SK-N-SH (cell line): Measurements from ENCODE around the gene ZYG11A. TPM values are rescaled to one million over a fixed set of nuclear protein-coding genes. Genes with fewer than 3 reads are reported as not detected.

Experiments
- CTCF ChIA-PET: fragments of 300-600, 350-600 bp; formaldehyde crosslinking; extraction: SDS; loops from one replicate; lab custom pipeline; 2021; lab: Yijun Ruan, JAX
- POLR2A ChIA-PET: fragments of 350-600 bp; sonication (Branson Sonifier 250); formaldehyde crosslinking; extraction: SDS; loops from one replicate; lab custom pipeline; 2020; ENCODE audit warnings: antibody characterized with exemption, inconsistent platforms; lab: Yijun Ruan, JAX
- DNase-seq: peaks from one replicate; pipeline ENCODE4 v3.0.0; 2012
- H2AFZ ChIP-seq: fragments of 200-600 bp; sonication (generic); 2 replicates; pipeline ENCODE4 v1.8.1; 2016; ENCODE audit warnings: antibody characterized with exemption, mild to moderate bottlenecking, low read depth
- H3F3A ChIP-seq: fragments of 200-600 bp; sonication (generic); replicated peaks from 2 replicates; pipeline ENCODE3; 2016; ENCODE audit warnings: antibody characterized with exemption, mild to moderate bottlenecking; ENCODE audit not compliant: insufficient read depth
- H3K27ac ChIP-seq, 2 experiments: fragments of 200-500 bp in 1 of 2; fragments of 200-600 bp in 1 of 2; sonication (Bioruptor generic) in 1 of 2; sonication (generic), shearing (Covaris generic) in 1 of 2; 2 replicates each; pipeline versions ENCODE4 v1.5.1 to v1.6.1; 2014 to 2016; ENCODE audit warnings: low read depth in 2 of 2, inconsistent platforms in 1 of 2, low read length in 1 of 2, mild to moderate bottlenecking in 1 of 2, mixed read lengths in 1 of 2
- H3K27me3 ChIP-seq: fragments of 200-600 bp; sonication (generic), shearing (Covaris generic); 2 replicates; pipeline ENCODE4 v1.6.1; 2016; ENCODE audit warnings: mixed run types; ENCODE audit not compliant: insufficient read depth
- H3K36me3 ChIP-seq, 2 experiments: fragments of 200-500 bp in 1 of 2; fragments of 200-600 bp in 1 of 2; sonication (Bioruptor generic) in 1 of 2; sonication (generic) in 1 of 2; replicated peaks in 1 of 2; 2 replicates each; pipeline versions ENCODE3 to v1.5.1; 2014 to 2016; ENCODE audit warnings: low read length in 1 of 2, mild to moderate bottlenecking in 1 of 2; ENCODE audit not compliant: insufficient read depth in 2 of 2, control insufficient read depth in 1 of 2
- H3K4me1 ChIP-seq, 2 experiments: fragments of 200-500 bp in 1 of 2; fragments of 200-600 bp in 1 of 2; sonication (Bioruptor generic) in 1 of 2; sonication (generic), shearing (Covaris generic) in 1 of 2; 2 replicates each; pipeline versions ENCODE4 v1.5.1 to v1.6.1; 2014 to 2016; ENCODE audit warnings: low read depth in 1 of 2, low read length in 1 of 2, mixed run types in 1 of 2; ENCODE audit not compliant: insufficient read depth in 2 of 2, control insufficient read depth in 1 of 2
- H3K4me2 ChIP-seq: fragments of 200-600 bp; sonication (generic), shearing (Covaris generic); 2 replicates; pipeline ENCODE4 v1.6.1; 2017; ENCODE audit warnings: mixed run types
- H3K4me3 ChIP-seq, 2 experiments: fragments of 200-500 bp in 1 of 2; fragments of 200-600 bp in 1 of 2; sonication (Bioruptor generic) in 1 of 2; sonication (generic), shearing (Covaris generic) in 1 of 2; 2 replicates each; pipeline versions ENCODE4 v1.5.1 to v1.8.1; 2014 to 2016; ENCODE audit warnings: low read depth in 2 of 2, inconsistent platforms in 1 of 2, low read length in 1 of 2, mild to moderate bottlenecking in 1 of 2, mixed read lengths in 1 of 2, moderate library complexity in 1 of 2
- H3K79me2 ChIP-seq: fragments of 200-600 bp; sonication (generic); 2 replicates; pipeline ENCODE4 v1.8.1; 2017; ENCODE audit warnings: mild to moderate bottlenecking; ENCODE audit not compliant: insufficient read depth
- H3K9ac ChIP-seq: fragments of 200-600 bp; sonication (generic); 2 replicates; pipeline ENCODE4 v1.6.1; 2017; ENCODE audit warnings: mixed run types
- H3K9me2 ChIP-seq: fragments of 200-600 bp; sonication (generic); 2 replicates; pipeline ENCODE4 v1.6.1; 2017; ENCODE audit warnings: mixed run types
- H3K9me3 ChIP-seq: fragments of 200-600 bp; sonication (generic); 2 replicates; pipeline ENCODE4 v1.6.1; 2017; ENCODE audit warnings: mixed run types, mild to moderate bottlenecking, moderate library complexity
- H4K20me1 ChIP-seq: fragments of 200-600 bp; sonication (generic); 2 replicates; pipeline ENCODE4 v1.6.1; 2017; ENCODE audit warnings: mild to moderate bottlenecking, mixed run types; ENCODE audit not compliant: insufficient read depth
- ELF1 ChIP-seq: IDR thresholded peaks from 2 replicates; pipeline ENCODE4 v1.4.0; 2012
- EP300 ChIP-seq, 2 experiments: IDR thresholded peaks; 2 replicates each; pipeline versions ENCODE4 v1.4.0 to v1.6.1; 2012; ENCODE audit warnings: borderline replicate concordance in 1 of 2, low read depth in 1 of 2, low read length in 1 of 2
- EZH2phosphoT487 ChIP-seq: fragments of 200-600 bp; sonication (generic); IDR thresholded peaks from 2 replicates; pipeline ENCODE4 v1.6.1; 2017; ENCODE audit warnings: low read depth, mixed run types, mild to moderate bottlenecking, antibody characterized with exemption, moderate library complexity, borderline replicate concordance
- FOSL2 ChIP-seq: IDR thresholded peaks from 2 replicates; pipeline ENCODE4 v1.4.0; 2012; ENCODE audit warnings: low read depth, mild to moderate bottlenecking, moderate library complexity, borderline replicate concordance
- FOXJ3 ChIP-seq: sonication (generic); formaldehyde crosslinking; IDR thresholded peaks from 2 replicates; pipeline ENCODE4 v1.5.1; 2020; ENCODE audit warnings: mild to moderate bottlenecking, missing genetic modification reagents
- FOXM1 ChIP-seq: IDR thresholded peaks from 2 replicates; pipeline ENCODE4 v1.4.0; 2012; ENCODE audit warnings: low read depth, mild to moderate bottlenecking
- GABPA ChIP-seq: IDR thresholded peaks from 2 replicates; pipeline ENCODE4 v1.4.0; 2012; ENCODE audit warnings: low read depth, mild to moderate bottlenecking
- JUND ChIP-seq: IDR thresholded peaks from 2 replicates; pipeline ENCODE4 v1.4.0; 2012
- MEF2A ChIP-seq: IDR thresholded peaks from 2 replicates; pipeline ENCODE4 v1.4.0; 2012; ENCODE audit warnings: low read depth, borderline replicate concordance
- RCOR1 ChIP-seq: fragments of 150-350 bp; IDR thresholded peaks from 2 replicates; pipeline ENCODE4 v1.6.1; 2017; ENCODE audit warnings: antibody characterized with exemption, low read length
- RFX5 ChIP-seq: IDR thresholded peaks from 2 replicates; pipeline ENCODE4 v1.6.1; 2012; ENCODE audit warnings: mild to moderate bottlenecking, improper control_type of control experiment, low read length
- RXRA ChIP-seq: IDR thresholded peaks from 2 replicates; pipeline ENCODE4 v1.4.0; 2012; ENCODE audit warnings: low read depth, mild to moderate bottlenecking, borderline replicate concordance
- SIN3A ChIP-seq: IDR thresholded peaks from 2 replicates; pipeline ENCODE4 v1.6.1; 2012; ENCODE audit warnings: low read depth, mild to moderate bottlenecking, low read length, moderate library complexity, borderline replicate concordance
- TAF1 ChIP-seq: IDR thresholded peaks from 2 replicates; pipeline ENCODE4 v1.6.1; 2012; ENCODE audit warnings: low read depth, mild to moderate bottlenecking, low read length, moderate library complexity, borderline replicate concordance
- TCF12 ChIP-seq: IDR thresholded peaks from 2 replicates; pipeline ENCODE4 v1.4.0; 2012
- TEAD4 ChIP-seq: IDR thresholded peaks from 2 replicates; pipeline ENCODE4 v1.4.0; 2012; ENCODE audit warnings: mild to moderate bottlenecking, borderline replicate concordance; ENCODE audit not compliant: insufficient read depth
- WGBS: methylation state at CpG from one replicate; pipeline ENCODE4 v1.1.6; 2017; ENCODE audit warnings: low lambda C conversion rate; 5-methylcytosine and 5-hydroxymethylcytosine counted together
- polyA plus RNA-seq, 3 experiments: library from polyadenylated mRNA; depleted of rRNA; stranded (reverse); fragments of >200 nt; gene quantifications; 2 replicates each; pipeline ENCODE4 v1.2.3, GENCODE V29; 2012
- TF ChIP-seq, protein P1 (sequence below): fragments of 150-350 bp; IDR thresholded peaks from 2 replicates; pipeline ENCODE4 v1.6.1; 2016; ENCODE audit warnings: mild to moderate bottlenecking, low read depth, low read length
- TF ChIP-seq, protein P2 (sequence below): fragments of 150-350 bp; IDR thresholded peaks from 2 replicates; pipeline ENCODE4 v1.6.1; 2017; ENCODE audit warnings: antibody characterized with exemption, low read length, low read depth, borderline replicate concordance
- TF ChIP-seq, protein P3 (sequence below): IDR thresholded peaks from 2 replicates; pipeline ENCODE4; 2012
- TF ChIP-seq, protein P4 (sequence below): IDR thresholded peaks from 2 replicates; pipeline ENCODE4 v1.4.0; 2012; ENCODE audit warnings: low read depth, borderline replicate concordance

ZYG11A gene
- polyA plus RNA-seq, 1 of the 3 experiments (the other 2 are of a cell fraction) = 0.41 TPM

DNA sequence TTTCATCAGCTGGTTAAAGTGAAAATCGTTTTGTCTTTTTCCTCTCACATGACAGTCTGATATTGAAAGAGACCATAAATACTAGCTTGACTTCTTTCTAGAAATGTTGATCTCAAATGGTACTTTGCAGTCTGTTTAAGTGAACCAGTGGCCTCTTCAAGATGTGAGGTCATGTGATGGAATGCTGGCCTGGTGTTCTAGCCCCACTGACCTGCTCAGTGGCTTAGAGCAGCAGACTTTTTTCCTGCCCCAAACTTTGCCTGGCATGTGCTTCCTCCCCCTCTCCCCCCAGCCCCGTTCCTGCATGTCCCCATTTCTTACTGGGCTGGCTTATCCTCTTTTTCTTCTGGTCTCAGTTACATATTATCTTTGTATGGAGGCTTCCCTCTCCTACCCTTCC is 34.3 kb downstream of the ZYG11A start (continued):
- TF ChIP-seq RFX5 (no peak), EZH2phosphoT487 (no peak), GABPA (no peak), JUND (no peak), FOSL2 (no peak), RXRA (no peak)
- TF ChIP-seq, protein P1, sequence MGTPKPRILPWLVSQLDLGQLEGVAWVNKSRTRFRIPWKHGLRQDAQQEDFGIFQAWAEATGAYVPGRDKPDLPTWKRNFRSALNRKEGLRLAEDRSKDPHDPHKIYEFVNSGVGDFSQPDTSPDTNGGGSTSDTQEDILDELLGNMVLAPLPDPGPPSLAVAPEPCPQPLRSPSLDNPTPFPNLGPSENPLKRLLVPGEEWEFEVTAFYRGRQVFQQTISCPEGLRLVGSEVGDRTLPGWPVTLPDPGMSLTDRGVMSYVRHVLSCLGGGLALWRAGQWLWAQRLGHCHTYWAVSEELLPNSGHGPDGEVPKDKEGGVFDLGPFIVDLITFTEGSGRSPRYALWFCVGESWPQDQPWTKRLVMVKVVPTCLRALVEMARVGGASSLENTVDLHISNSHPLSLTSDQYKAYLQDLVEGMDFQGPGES = no peak
- TF ChIP-seq, protein P2, sequence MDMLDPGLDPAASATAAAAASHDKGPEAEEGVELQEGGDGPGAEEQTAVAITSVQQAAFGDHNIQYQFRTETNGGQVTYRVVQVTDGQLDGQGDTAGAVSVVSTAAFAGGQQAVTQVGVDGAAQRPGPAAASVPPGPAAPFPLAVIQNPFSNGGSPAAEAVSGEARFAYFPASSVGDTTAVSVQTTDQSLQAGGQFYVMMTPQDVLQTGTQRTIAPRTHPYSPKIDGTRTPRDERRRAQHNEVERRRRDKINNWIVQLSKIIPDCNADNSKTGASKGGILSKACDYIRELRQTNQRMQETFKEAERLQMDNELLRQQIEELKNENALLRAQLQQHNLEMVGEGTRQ = no peak

DNA sequence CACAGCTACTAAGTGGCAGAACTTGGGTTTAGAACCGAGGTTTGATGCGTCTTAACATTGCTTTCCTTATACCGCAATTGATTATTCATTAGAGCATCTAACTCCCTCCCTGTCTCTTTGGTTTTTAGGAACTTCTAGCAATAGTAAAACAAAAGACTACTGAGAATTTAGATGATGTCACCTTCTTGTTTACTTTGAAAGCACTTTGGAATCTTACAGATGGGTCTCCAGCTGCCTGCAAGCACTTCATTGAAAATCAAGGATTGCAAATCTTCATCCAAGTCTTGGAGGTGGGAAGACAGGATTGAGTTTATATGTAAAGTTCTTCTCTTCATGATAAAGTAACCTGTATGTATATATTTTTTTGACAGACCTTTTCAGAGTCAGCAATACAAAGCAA is 35.0 kb downstream of the ZYG11A start:
- no peaks in the 10 kb centered on the region for H3K36me3 ChIP-seq
- ChIA-PET CTCF (interaction anchor here (0.7 kb wide), 1 partner anchor 108 kb away, joined by 3 read pairs; no protein-coding TSS in a partner anchor), POLR2A (no interaction called here)
- WGBS = 93% methylated on average over 3 of the region's 3 CpGs
- H3K4me3 ChIP-seq = no peak overlapping the region
- no peaks in the 10 kb centered on the region for H3K9me3 ChIP-seq
- no peak overlapping the region for H3K27ac ChIP-seq
- no peaks in the 10 kb centered on the region for H3K79me2 ChIP-seq
- no peaks in the 10 kb centered on the region for H3K9me2 ChIP-seq
- no peaks in the 10 kb centered on the region for H3F3A ChIP-seq
- H4K20me1 ChIP-seq = no peaks in the 10 kb centered on the region
- TF ChIP-seq FOSL2 (no peak), EP300 (IDR thresholded peaks at IDR 0.05; ENCODE audit: borderline replicate concordance in 1 of 2, low read depth in 1 of 2, low read length in 1 of 2) (no peak), MEF2A (no peak), SIN3A (no peak), RXRA (no peak), ELF1 (no peak), TAF1 (no peak), FOXM1 (no peak), TCF12 (no peak), RCOR1 (no peak), RFX5 (no peak), FOXJ3 (CRISPR knock-in tag) (no peak), TEAD4 (no peak)
- TF ChIP-seq, protein P3, sequence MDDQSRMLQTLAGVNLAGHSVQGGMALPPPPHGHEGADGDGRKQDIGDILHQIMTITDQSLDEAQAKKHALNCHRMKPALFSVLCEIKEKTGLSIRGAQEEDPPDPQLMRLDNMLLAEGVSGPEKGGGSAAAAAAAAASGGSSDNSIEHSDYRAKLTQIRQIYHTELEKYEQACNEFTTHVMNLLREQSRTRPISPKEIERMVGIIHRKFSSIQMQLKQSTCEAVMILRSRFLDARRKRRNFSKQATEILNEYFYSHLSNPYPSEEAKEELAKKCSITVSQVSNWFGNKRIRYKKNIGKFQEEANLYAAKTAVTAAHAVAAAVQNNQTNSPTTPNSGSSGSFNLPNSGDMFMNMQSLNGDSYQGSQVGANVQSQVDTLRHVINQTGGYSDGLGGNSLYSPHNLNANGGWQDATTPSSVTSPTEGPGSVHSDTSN = no peak
- TF ChIP-seq, protein P2 = no peak
- TF ChIP-seq, protein P4, sequence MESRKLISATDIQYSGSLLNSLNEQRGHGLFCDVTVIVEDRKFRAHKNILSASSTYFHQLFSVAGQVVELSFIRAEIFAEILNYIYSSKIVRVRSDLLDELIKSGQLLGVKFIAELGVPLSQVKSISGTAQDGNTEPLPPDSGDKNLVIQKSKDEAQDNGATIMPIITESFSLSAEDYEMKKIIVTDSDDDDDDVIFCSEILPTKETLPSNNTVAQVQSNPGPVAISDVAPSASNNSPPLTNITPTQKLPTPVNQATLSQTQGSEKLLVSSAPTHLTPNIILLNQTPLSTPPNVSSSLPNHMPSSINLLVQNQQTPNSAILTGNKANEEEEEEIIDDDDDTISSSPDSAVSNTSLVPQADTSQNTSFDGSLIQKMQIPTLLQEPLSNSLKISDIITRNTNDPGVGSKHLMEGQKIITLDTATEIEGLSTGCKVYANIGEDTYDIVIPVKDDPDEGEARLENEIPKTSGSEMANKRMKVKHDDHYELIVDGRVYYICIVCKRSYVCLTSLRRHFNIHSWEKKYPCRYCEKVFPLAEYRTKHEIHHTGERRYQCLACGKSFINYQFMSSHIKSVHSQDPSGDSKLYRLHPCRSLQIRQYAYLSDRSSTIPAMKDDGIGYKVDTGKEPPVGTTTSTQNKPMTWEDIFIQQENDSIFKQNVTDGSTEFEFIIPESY = no peak
- TF ChIP-seq, all 33 proteins: peak for 0
- H3K4me2 ChIP-seq = no peak overlapping the region
- no peaks in the 10 kb centered on the region for H3K4me1 ChIP-seq
- H3K27me3 ChIP-seq = no peaks in the 10 kb centered on the region
- no peak overlapping the region for H2AFZ ChIP-seq
- H3K9ac ChIP-seq = no peak overlapping the region
- no peak for DNase-seq
